K562 (cell line): Measurements from ENCODE around the gene MTA1. TPM values are rescaled to one million over a fixed set of nuclear protein-coding genes. Genes with fewer than 3 reads are reported as not detected.

ENCODE experiments used
- ATAC-seq: fragments of 200-7000 bp; cut with Tn5 transposase; 3 replicates; pipeline ENCODE4 v1.9.1; 2020; ENCODE audit warnings: moderate library complexity
- BruUV-seq: library from RNA; stranded (reverse); fragments of 400-500 nt; replicated peaks from 2 replicates; lab custom pipeline; 2021; lab: Mats Ljungman, UMichigan
- CTCF ChIA-PET: fragments of 300-600 bp; formaldehyde crosslinking; extraction: SDS; loops from one replicate; lab custom pipeline; 2021; ENCODE audit warnings: low intra/inter-chr PET ratio; lab: Yijun Ruan, JAX
- POLR2A ChIA-PET: fragments of 300-600, 350-650 bp; sonication (Branson Sonifier 250); formaldehyde crosslinking; extraction: SDS; loops from one replicate; lab custom pipeline; 2021; ENCODE audit warnings: antibody characterized with exemption, inconsistent platforms; lab: Yijun Ruan, JAX
- DNase-seq, 4 experiments: peaks; one replicate each; pipeline versions ENCODE4 v3.0.0 to v3.0.0-alpha.2; 2011 to 2018; ENCODE audit warnings: low spot score in 3 of 4, mixed read lengths in 3 of 4; ENCODE audit errors: extremely low read depth in 1 of 4
- FAIRE-seq: peaks from 2 replicates; lab custom pipeline; 2011; peaks lifted over from hg19 to GRCh38; lab: Jason Lieb, UNC
- H2AFZ ChIP-seq: 2 replicates; pipeline ENCODE4 v1.6.0; 2011; ENCODE audit warnings: low read depth, low read length, control low read depth, inconsistent platforms
- H3K27ac ChIP-seq: fragments of 200-600 bp; 3 replicates; pipeline ENCODE4 v1.8.0; 2011; ENCODE audit warnings: low read depth, mild to moderate bottlenecking, control low read depth, inconsistent platforms, low read length, moderate library complexity, mixed read lengths; ENCODE audit errors: extremely low read depth
- H3K27me3 ChIP-seq, 2 experiments: fragments of 300-600 bp in 1 of 2; 2 replicates in 1 of 2; 3 replicates in 1 of 2; pipeline versions ENCODE4 v1.6.0 to v1.8.0; 2011; ENCODE audit warnings: inconsistent platforms in 2 of 2, low read length in 2 of 2, mild to moderate bottlenecking in 1 of 2, mixed read lengths in 1 of 2, moderate library complexity in 1 of 2; ENCODE audit not compliant: control insufficient read depth in 2 of 2, insufficient read depth in 2 of 2
- H3K36me3 ChIP-seq: fragments of 300-600 bp; 3 replicates; pipeline ENCODE4 v1.8.0; 2011; ENCODE audit warnings: mild to moderate bottlenecking, low read length, inconsistent platforms; ENCODE audit not compliant: control insufficient read depth, insufficient read depth
- H3K4me1 ChIP-seq, 2 experiments: fragments of 200-600 bp in 1 of 2; replicated peaks in 1 of 2; 2 replicates in 1 of 2; 3 replicates in 1 of 2; pipeline versions ENCODE4 v1.5.1 to v1.8.0; 2011; ENCODE audit warnings: inconsistent platforms in 2 of 2, low read length in 2 of 2, mild to moderate bottlenecking in 1 of 2, mixed read lengths in 1 of 2, moderate library complexity in 1 of 2; ENCODE audit not compliant: control insufficient read depth in 2 of 2, insufficient read depth in 2 of 2
- H3K4me2 ChIP-seq: 2 replicates; pipeline ENCODE4 v1.6.1; 2011; ENCODE audit warnings: low read length, control low read depth, inconsistent platforms, mixed read lengths; ENCODE audit not compliant: insufficient read depth
- H3K4me3 ChIP-seq: fragments of 200-600 bp; sonication (generic), shearing (Covaris generic); 2 replicates; pipeline ENCODE4 v1.5.1; 2016; ENCODE audit warnings: control low read depth, inconsistent platforms
- H3K79me2 ChIP-seq: fragments of 200-600 bp; 3 replicates; pipeline ENCODE4 v1.8.0; 2011; ENCODE audit warnings: low read length, inconsistent platforms; ENCODE audit not compliant: control insufficient read depth, insufficient read depth
- H3K9ac ChIP-seq, 2 experiments: 2 replicates each; pipeline versions ENCODE4 v1.6.0 to v1.6.1; 2011; ENCODE audit warnings: low read depth in 2 of 2, low read length in 2 of 2, control low read depth in 1 of 2, inconsistent platforms in 1 of 2, mild to moderate bottlenecking in 1 of 2, mixed read lengths in 1 of 2; ENCODE audit not compliant: insufficient read depth in 1 of 2
- H3K9me1 ChIP-seq: one replicate; pipeline ENCODE4 v1.6.0; 2011; ENCODE audit warnings: inconsistent platforms, mild to moderate bottlenecking, low read length, moderate library complexity; ENCODE audit not compliant: control insufficient read depth, insufficient read depth
- H3K9me3 ChIP-seq: replicated peaks from 2 replicates; pipeline ENCODE4 v1.5.1; 2011; ENCODE audit warnings: low read depth, low read length, inconsistent platforms; ENCODE audit not compliant: control insufficient read depth, insufficient read depth
- H4K20me1 ChIP-seq: replicated peaks from 2 replicates; pipeline ENCODE4 v1.6.1; 2011; ENCODE audit warnings: low read length, inconsistent platforms, mixed read lengths; ENCODE audit not compliant: control insufficient read depth, insufficient read depth
- POLR2G ChIP-seq: fragments of 200-400 bp; formaldehyde crosslinking; IDR thresholded peaks from 2 replicates; pipeline ENCODE4 v1.6.1; 2017; ENCODE audit warnings: low read depth, mild to moderate bottlenecking, antibody characterized with exemption, low read length, moderate library complexity
- PURB ChIP-seq: sonication (generic); formaldehyde crosslinking; IDR thresholded peaks from 2 replicates; pipeline ENCODE4 v1.9.0; 2021; ENCODE audit warnings: low read depth, mild to moderate bottlenecking, missing genetic modification reagents
- ZNF23 ChIP-seq: fragments of 250-450 bp; sonication (Bioruptor Pico); IDR thresholded peaks from 2 replicates; pipeline ENCODE4 v1.4.0; 2020; ENCODE audit warnings: mild to moderate bottlenecking
- WGBS: fragments of 100-300 bp; shearing (Covaris generic); methylation state at CpG from one replicate; pipeline ENCODE4 v1.1.6; 2016; ENCODE audit warnings: low coverage, mixed read lengths; ENCODE audit not compliant: insufficient coverage; ENCODE audit errors: missing lambda C conversion rate; 5-methylcytosine and 5-hydroxymethylcytosine counted together
- in situ Hi-C: fragments of 300-500 bp; cut with MboI; formaldehyde crosslinking; loops from 4 replicates; pipeline ENCODE4 v1.15.0; 2018; ENCODE audit warnings: inconsistent platforms, mixed read lengths
- intact Hi-C: fragments of 100-400 bp; cut with micrococcal nuclease; formaldehyde crosslinking; loops from 2 replicates; pipeline ENCODE4 v1.14.2; 2022
- polyA plus RNA-seq, 8 experiments: library from polyadenylated mRNA; depleted of rRNA in 4 of 8; stranded (reverse) in 5 of 8; unstranded in 3 of 8; fragments of >200 nt; fragmentation: Nextera tagmentation in 2 of 8; fragmentation: Illumina TruSeq in 1 of 8; extraction: Ambion mirVana in 2 of 8; extraction: Trizol in 1 of 8; gene quantifications; 2 replicates each; pipeline versions ENCODE4 v1.2.1 to v1.2.3, GENCODE V29; 2011 to 2014; ENCODE audit warnings: inconsistent platforms in 1 of 8, missing spikeins in 1 of 8
- total RNA-seq, 7 experiments: library from RNA; depleted of rRNA in 6 of 7; stranded (reverse); fragments of >200 nt in 6 of 7; fragmentation: Illumina TruSeq in 2 of 7; extraction: Trizol in 2 of 7; gene quantifications; 2 replicates each; pipeline versions ENCODE4 v1.2.1 to v1.2.3, GENCODE V29; 2011 to 2021; ENCODE audit warnings: low replicate concordance in 1 of 7

The MTA1 gene
- total and polyA plus RNA-seq, 9 of the 15 experiments (the other 6 are each of a cell fraction or from before 2014, with no cell fraction given), result 0.13 to 118 (median 32.3) TPM

GRCh38 chr14:105483300-105484068 is 63.9 kb downstream of the MTA1 start:
- no peak overlapping the region for H3K4me2 ChIP-seq
- WGBS, result 18% methylated on average over 4 of the region's 18 CpGs
- intact Hi-C loops, result loop anchor here (2.0 kb wide), 1 partner anchor 113 kb away; no protein-coding TSS in a partner anchor
- H3K79me2 ChIP-seq, result no peaks in the 10 kb centered on the region
- no peaks in the 10 kb centered on the region for H3K9me3 ChIP-seq
- no peaks in the 10 kb centered on the region for H3K9me1 ChIP-seq
- H3K4me3 ChIP-seq, result no peak overlapping the region
- DNase-seq, result no peak
- peaks cover 12 to 90% of the 10 kb centered on the region in 2 experiments for H3K4me1 ChIP-seq
- no peak for FAIRE-seq
- H2AFZ ChIP-seq, result no peak overlapping the region
- no peak overlapping the region for H3K27ac ChIP-seq
- ChIA-PET CTCF (no interaction called here), POLR2A (no interaction called here)
- no TSS peak for BruUV-seq
- no peaks in the 10 kb centered on the region for H3K36me3 ChIP-seq
- no peaks in the 10 kb centered on the region; a peak in 1 of 5 replicates for H3K27me3 ChIP-seq
- no peak overlapping the region; a peak in 2 of 4 replicates for H3K9ac ChIP-seq
- TF ChIP-seq ZNF23, result no peak
- TF ChIP-seq POLR2G, result 0 out of 2 replicates have a peak, but pooled peaks have one; percentile 8
- no peak for TF ChIP-seq PURB (CRISPR knock-in tag)
- no peaks in the 10 kb centered on the region; the same call in 1 of the 2 replicates for H4K20me1 ChIP-seq
- in situ Hi-C loops, result no loop called here
- ATAC-seq, result no peak
